GM19395 (cell line): Measurements from ENCODE around the gene SP7.
"Not testable (repeated sequence)": the region's sequence is repeated elsewhere in the genome, so short reads cannot be mapped to it uniquely, and the experiment has no call there.

Experiments
- ATAC-seq: cut with Tn5 transposase; IDR thresholded peaks from one replicate; pipeline ENCODE4 v1.9.1; 2021; ENCODE audit warnings: mild to moderate bottlenecking, moderate library complexity; ENCODE audit not compliant: unreplicated experiment

SP7 gene

DNA sequence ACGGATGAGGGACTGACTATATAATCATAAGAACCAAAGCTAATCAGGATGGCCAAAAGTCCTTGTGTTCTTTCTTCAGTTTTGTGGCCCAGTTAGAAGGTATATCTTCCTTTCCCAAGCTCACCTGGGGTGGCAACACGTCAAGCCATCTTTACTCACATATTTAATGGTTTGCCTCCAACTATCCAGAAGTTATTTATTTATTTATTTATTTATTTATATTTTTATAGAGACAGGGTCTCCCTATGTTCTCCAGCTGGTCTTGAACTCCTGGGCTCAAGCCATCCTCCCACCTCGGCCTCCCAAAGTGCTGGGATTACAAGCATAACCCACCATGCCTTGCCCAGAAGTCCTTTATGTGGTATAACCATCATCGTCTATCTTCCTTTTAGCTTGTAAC, 11.8 kb upstream of the SP7 start:
- ATAC-seq: no peak

- ATAC-seq: no peak
These were observed 10.3 kb upstream of the SP7 start for GRCh38 chr12:53346491-53346890.

- ATAC-seq: no peak
These were observed 9.5 kb upstream of the SP7 start for GRCh38 chr12:53345486-53346188.

DNA sequence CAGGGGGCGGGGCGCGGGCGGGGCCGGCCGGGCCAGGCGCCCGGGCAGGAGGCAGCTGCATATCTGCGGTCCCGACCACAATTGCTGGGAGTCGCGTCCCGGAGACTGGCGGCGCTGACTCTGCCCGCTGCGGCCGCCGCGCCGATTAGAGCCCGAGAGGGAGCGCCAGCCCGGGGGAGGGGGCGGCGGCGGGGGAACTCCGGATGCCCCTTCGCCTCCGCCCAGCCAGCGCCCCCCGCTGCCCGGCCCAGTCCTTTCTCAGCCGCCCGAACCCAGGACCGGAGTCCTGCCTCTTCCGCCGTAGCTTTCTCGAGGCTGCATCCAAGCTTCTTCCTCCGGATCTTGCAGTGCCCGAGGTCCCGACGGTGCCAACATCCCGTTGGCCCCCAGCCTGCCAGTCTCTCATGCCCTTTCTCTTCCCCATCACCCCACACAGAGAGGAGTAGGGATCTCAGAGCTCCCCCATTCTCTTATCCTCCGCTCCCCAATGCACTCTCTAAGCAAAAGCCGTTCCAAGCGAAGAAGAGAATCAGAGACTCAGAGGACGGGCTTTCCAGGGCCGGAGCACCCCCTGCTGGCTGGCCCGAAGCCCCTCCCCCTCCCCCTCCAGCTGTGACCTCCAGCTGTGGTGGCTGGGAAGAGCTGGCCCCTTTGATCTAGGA, 8.8 kb upstream of the SP7 start:
- ATAC-seq: peak; percentile 65

DNA sequence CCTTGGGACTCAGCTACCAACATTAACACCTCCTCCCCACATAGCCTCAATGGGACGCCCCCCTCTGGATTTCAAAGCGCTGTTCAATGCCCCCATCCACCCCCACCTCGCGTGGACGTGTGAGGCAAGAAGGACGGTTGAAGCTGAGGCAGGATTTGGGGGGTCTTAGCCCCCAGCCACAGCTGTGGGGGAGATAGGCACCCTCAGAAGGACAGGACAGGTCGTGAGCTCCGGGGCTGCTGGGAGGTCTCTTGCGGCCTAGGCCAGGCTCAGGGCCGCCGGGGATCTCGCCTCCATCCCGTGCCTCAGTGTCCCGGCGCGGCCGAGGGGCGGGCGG, 8.3 kb upstream of the SP7 start:
- ATAC-seq: no peak

DNA sequence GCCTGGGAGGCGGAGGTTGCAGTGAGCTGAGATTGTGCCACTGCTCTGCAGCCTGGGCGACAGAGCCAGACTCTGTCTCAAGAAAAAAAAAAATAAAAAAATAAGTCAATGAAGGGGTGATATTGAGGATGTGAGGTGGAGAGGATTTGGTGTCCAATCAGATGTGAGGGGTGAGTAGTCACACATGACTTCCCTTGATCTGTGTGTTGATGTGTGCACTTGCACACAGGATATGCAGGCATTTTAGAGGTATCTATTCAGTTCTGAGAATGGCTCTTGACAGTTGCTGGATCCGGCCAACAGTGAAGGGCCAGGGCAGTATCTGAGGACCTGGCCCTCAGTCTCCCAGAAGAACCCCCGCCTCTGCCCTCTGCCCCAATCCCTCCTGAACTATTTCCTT, 7.8 kb upstream of the SP7 start:
- ATAC-seq: no peak

- ATAC-seq: no peak
These were observed 7.3 kb upstream of the SP7 start for GRCh38 chr12:53343449-53343848.

- ATAC-seq: no peak
These were observed 4.2 kb upstream of the SP7 start for GRCh38 chr12:53340398-53340797.

GRCh38 chr12:53338916-53339315, 2.8 kb upstream of the SP7 start:
- ATAC-seq: no peak

DNA sequence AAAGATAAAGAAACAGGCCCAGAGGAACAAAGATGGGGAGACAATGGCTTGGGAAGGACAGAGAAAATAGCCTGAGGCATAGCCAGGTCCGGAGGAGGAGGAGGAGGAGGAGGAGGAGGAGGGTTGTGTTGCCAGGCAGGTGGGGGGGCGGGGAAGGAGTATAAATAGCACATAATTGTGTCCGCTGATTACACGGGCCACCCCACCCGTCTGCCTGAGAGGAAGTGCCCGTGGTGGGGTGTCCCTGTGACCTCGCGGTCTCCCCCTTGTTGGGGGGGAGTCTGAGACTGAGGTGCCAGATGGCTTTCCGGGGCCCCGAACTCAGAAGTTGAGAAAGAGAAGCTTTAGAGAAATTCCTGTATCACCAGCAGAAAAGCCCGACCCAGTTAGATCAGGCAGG, 1.9 kb upstream of the SP7 start:
- ATAC-seq: no peak

- no peak for ATAC-seq
These were observed 1.3 kb downstream of the SP7 start for GRCh38 chr12:53334822-53335221.

- no peak for ATAC-seq
These were observed 2.3 kb downstream of the SP7 start for GRCh38 chr12:53333845-53334244.

DNA sequence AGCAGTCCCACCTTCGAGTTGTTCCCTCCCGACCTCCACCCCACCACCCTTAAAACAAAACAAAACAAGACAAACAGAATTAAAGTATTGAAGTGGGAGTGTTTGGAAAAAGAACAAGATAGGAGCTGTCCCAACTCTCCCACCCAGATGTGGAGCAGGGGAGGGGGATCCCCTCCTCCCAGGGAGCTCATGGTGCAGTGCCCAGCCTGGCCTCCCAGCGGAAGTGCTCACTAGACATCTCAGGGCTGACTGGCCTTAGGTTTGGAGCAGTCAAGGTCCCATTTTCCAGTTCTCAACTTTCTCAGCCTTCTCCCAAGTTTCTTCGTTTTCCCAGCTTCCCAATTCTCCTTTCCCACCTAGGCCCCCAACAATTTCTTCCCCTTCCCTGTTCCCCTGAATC, 2.9 kb downstream of the SP7 start:
- ATAC-seq: no peak

DNA sequence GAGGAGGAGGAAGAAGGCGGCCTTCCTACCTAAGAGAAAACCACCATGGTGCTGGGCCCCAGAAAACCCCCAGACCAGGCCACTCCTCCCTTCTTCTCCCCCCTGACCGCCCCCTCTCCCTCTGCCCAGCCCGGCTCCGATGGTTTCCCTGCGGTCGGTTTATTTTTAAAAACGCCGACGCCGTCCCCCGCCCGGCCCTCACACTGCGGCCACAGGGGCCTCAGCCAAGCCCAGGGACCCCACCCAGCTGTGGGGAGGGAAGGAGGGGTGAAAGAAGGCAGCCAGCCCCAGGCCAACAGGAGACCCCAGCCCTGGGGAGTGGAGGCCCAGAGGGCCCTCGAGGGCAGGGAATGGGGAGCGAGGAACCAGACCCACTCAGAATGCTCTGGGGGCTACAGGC, 3.4 kb downstream of the SP7 start:
- no peak for ATAC-seq

GRCh38 chr12:53332339-53332738, 3.8 kb downstream of the SP7 start:
- ATAC-seq: not testable (repeated sequence)

- no peak for ATAC-seq
These were observed 5.5 kb downstream of the SP7 start for GRCh38 chr12:53330671-53331070.

GRCh38 chr12:53328043-53328435, 8.1 kb downstream of the SP7 start:
- ATAC-seq: no peak

DNA sequence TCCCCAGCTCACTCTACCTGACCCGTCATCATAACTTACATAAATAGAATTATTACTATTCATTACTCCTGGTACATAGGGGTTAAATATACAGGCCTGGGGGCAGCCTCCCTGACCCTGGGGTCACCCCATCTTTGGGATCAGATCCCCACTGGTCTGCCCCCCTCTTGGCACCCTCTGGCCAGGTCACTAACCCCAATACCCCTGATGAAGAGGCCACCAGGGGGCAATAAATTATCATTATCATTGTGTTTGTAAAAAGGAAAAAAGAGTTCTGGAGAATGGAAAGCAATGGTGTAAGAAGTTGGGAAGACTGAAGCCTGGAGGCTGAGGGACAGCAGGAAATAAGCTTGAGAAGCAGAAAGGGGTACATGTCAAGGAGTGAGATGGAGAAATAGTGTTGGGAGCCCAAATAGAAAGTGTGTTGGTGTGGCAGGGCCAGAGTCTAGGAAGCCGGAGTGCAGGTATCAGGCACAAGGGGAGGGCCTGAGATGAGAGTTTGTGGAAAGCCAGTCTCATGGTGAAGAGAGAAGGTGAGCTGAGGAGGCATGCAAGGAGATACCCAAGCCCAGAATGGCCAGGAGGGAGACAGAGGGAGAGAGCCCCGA, 8.6 kb downstream of the SP7 start:
- no peak for ATAC-seq

- no peak for ATAC-seq
These were observed 9.5 kb downstream of the SP7 start for GRCh38 chr12:53326460-53327185.

DNA sequence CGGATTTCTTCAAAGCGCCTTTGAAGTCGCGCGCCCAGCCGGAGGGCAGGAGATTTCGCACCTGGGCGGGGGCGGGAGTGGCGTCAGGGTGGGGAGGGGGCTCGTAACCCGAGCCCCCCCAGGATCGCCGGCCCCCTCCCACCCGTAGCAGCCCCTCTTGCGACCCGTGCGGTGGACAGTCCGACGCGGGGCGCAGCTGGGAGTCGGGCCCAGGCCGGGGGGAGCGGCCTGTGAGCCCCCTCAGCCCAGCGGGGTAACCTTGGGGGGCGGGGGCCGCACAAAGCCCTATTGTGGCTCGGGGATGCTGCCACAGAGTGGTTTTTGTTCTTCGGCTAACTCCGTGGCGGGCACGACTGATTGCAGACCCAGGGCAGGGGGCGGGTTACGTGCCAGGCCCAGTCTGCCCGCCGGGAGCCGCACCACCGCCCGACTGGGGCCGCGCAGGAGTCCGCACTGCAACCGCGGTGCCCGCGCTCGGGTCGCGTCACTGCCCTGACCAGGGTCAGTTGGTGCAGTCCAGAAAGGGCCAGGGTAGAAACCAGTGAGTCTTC, 10.6 kb downstream of the SP7 start:
- ATAC-seq: no peak

DNA sequence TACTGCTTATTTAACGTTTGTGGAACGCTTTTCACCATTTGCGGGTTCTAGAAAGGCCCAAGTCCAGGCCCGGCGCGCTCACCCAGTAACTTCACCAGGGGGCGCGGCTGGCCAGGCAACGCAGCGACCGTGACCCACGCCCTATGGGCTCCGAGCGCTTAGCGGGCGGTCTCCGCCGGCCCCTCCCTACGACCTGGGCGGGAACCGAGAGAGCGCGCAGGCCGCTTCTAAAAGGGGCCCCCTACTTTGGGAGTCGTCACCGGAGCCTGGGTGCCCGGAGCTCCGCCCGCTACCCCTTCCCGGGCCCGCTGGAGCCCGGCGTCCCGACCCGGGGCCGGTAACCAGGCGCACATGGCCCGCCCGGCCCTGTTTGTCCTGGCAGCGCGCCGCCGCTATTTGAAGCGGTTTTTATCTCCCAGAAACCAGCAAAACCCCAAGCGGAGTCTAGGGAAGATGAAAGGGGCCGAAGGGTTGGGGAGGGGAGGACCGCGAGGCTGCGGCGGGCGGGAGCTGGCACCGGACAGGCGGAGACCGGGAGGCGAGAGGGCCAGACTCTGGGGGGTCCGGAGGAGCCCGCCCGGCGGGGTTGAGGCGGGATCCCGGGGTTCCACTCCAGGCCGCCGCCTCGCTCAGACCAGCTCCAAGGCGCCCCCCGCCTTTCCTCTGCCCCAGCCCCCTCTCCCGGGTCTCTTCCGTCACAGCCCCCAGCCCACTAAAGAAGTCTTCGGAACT, 11.2 kb downstream of the SP7 start:
- peak; percentile 49 for ATAC-seq
